NOMO-1 treated with dmso at 0.1 percent for 144 hours (cell line): ENCODE measurements around the gene PLA2G7.
"Not testable (repeated sequence)": the region's sequence is repeated elsewhere in the genome, so short reads cannot be mapped to it uniquely, and the experiment has no call there.

Source experiments
- DNase-seq: peaks from one replicate; lab custom pipeline; 2025; ENCODE audit not compliant: unreplicated experiment; lab: John Stamatoyannopoulos, UW

Gene PLA2G7

GRCh38 chr6:46734867-46735719 lies at the start of gene PLA2G7:
Gene PLA2G7, minus strand, starts transcription at chr6:46735375. Its CDS starts 12,484 bp downstream, at chr6:46722891.
- DNase-seq = no peak

- no peak for DNase-seq
Observed at GRCh38 chr6:46784535-46784934, 49.4 kb upstream of the PLA2G7 start.

- peak; percentile 13 for DNase-seq
Observed at GRCh38 chr6:46781478-46782378, 46.6 kb upstream of the PLA2G7 start.

GRCh38 chr6:46777476-46778346 lies 42.5 kb upstream of the PLA2G7 start:
- DNase-seq = no peak

- no peak for DNase-seq
Observed at GRCh38 chr6:46776070-46776712, 41.0 kb upstream of the PLA2G7 start.

GRCh38 chr6:46774736-46775135 lies 39.6 kb upstream of the PLA2G7 start:
- not testable (repeated sequence) for DNase-seq

GRCh38 chr6:46773201-46773855 lies 38.2 kb upstream of the PLA2G7 start:
- DNase-seq = peak; percentile 74

GRCh38 chr6:46772762-46773161 lies 37.6 kb upstream of the PLA2G7 start:
- DNase-seq = peak; percentile 93

GRCh38 chr6:46772016-46772415 lies 36.8 kb upstream of the PLA2G7 start:
- no peak for DNase-seq

GRCh38 chr6:46764961-46765360 lies 29.8 kb upstream of the PLA2G7 start:
- no peak for DNase-seq

- DNase-seq = not testable (repeated sequence)
Observed at GRCh38 chr6:46764280-46764679, 29.1 kb upstream of the PLA2G7 start.

- no peak for DNase-seq
Observed at GRCh38 chr6:46763466-46763865, 28.3 kb upstream of the PLA2G7 start.

GRCh38 chr6:46760925-46761324 lies 25.8 kb upstream of the PLA2G7 start:
- no peak for DNase-seq

GRCh38 chr6:46758960-46759753 lies 24.0 kb upstream of the PLA2G7 start:
- no peak for DNase-seq

- DNase-seq = no peak
Observed at GRCh38 chr6:46757214-46757596, 22.0 kb upstream of the PLA2G7 start.

GRCh38 chr6:46756469-46757213 lies 21.5 kb upstream of the PLA2G7 start:
- DNase-seq = no peak

GRCh38 chr6:46755865-46756264 lies 20.7 kb upstream of the PLA2G7 start:
- no peak for DNase-seq

GRCh38 chr6:46751658-46752057 lies 16.5 kb upstream of the PLA2G7 start:
- DNase-seq = no peak
